Glutamatergic neuron (in vitro differentiated cells): Measurements from ENCODE around the gene H6PD. TPM values are rescaled to one million over a fixed set of nuclear protein-coding genes. Genes with fewer than 3 reads are reported as not detected.

Experiments
- DNase-seq: peaks from one replicate; pipeline ENCODE4 v3.0.0; 2022
- H3K27ac Mint-ChIP-seq: one replicate; pipeline ENCODE4 v1.8.0; 2020; ENCODE audit warnings: mild to moderate bottlenecking, mixed read lengths, inconsistent platforms; ENCODE audit not compliant: unreplicated experiment
- H3K27me3 Mint-ChIP-seq: one replicate; pipeline ENCODE4 v1.8.0; 2020; ENCODE audit warnings: mild to moderate bottlenecking, moderate library complexity, mixed read lengths, inconsistent platforms; ENCODE audit not compliant: unreplicated experiment
- H3K36me3 Mint-ChIP-seq: one replicate; pipeline ENCODE4 v1.8.0; 2020; ENCODE audit warnings: mild to moderate bottlenecking, mixed read lengths, inconsistent platforms; ENCODE audit not compliant: unreplicated experiment
- H3K4me1 Mint-ChIP-seq: one replicate; pipeline ENCODE4 v1.8.0; 2020; ENCODE audit warnings: mild to moderate bottlenecking, low read depth, mixed read lengths, inconsistent platforms; ENCODE audit not compliant: unreplicated experiment
- H3K4me3 Mint-ChIP-seq: one replicate; pipeline ENCODE4 v1.8.0; 2020; ENCODE audit warnings: mild to moderate bottlenecking, mixed read lengths, inconsistent platforms; ENCODE audit not compliant: unreplicated experiment
- H3K9me3 Mint-ChIP-seq: one replicate; pipeline ENCODE4 v1.8.0; 2020; ENCODE audit warnings: mild to moderate bottlenecking, moderate library complexity, mixed read lengths, inconsistent platforms; ENCODE audit not compliant: unreplicated experiment
- total RNA-seq: library from RNA; stranded (reverse); fragmentation: NEBNext Ultra II Directional; extraction: Animal tissue kit (Norgen Biotek cat#: 25700); gene quantifications from one replicate; pipeline ENCODE4 v1.2.1, GENCODE V29; 2021; ENCODE audit not compliant: unreplicated experiment
- TF ChIP-seq, protein P1 (sequence below): fragments of 200-600 bp; sonication (generic); IDR thresholded peaks from one replicate; pipeline ENCODE4 v1.5.0; 2021; ENCODE audit not compliant: partially characterized antibody, unreplicated experiment

The H6PD gene
- total RNA-seq, 1 donor from 2014 or later, result 5.0 TPM

DNA sequence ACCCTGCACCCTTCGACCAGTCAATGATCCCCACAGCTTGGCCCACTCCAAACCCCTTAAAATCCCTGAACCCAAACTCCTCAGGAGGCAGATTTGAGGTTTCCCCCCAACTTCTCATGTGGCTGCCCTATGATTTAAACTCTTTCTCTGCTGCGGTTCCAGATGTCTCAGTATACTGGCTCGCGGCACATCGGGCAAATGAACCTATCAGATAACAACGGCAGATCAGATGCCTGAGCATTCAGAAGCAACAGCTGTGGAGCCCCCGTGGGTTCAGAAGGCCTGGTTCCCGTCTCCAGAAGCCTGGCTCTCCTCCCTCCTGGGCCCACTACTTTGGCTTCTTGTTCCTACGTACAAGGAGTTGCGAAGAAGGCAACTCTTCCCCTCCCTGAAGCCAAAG lies 43.3 kb upstream of the H6PD start:
- no peak overlapping the region for H3K27ac Mint-ChIP-seq
- peaks cover 6% of the 10 kb centered on the region for H3K27me3 Mint-ChIP-seq
- peaks cover 7% of the 10 kb centered on the region for H3K36me3 Mint-ChIP-seq
- no peak for DNase-seq
- peaks cover 7% of the 10 kb centered on the region for H3K4me1 Mint-ChIP-seq
- no peak overlapping the region for H3K4me3 Mint-ChIP-seq
- TF ChIP-seq, protein P1, sequence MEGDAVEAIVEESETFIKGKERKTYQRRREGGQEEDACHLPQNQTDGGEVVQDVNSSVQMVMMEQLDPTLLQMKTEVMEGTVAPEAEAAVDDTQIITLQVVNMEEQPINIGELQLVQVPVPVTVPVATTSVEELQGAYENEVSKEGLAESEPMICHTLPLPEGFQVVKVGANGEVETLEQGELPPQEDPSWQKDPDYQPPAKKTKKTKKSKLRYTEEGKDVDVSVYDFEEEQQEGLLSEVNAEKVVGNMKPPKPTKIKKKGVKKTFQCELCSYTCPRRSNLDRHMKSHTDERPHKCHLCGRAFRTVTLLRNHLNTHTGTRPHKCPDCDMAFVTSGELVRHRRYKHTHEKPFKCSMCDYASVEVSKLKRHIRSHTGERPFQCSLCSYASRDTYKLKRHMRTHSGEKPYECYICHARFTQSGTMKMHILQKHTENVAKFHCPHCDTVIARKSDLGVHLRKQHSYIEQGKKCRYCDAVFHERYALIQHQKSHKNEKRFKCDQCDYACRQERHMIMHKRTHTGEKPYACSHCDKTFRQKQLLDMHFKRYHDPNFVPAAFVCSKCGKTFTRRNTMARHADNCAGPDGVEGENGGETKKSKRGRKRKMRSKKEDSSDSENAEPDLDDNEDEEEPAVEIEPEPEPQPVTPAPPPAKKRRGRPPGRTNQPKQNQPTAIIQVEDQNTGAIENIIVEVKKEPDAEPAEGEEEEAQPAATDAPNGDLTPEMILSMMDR, result no peak
- H3K9me3 Mint-ChIP-seq, result peaks cover 6% of the 10 kb centered on the region

DNA sequence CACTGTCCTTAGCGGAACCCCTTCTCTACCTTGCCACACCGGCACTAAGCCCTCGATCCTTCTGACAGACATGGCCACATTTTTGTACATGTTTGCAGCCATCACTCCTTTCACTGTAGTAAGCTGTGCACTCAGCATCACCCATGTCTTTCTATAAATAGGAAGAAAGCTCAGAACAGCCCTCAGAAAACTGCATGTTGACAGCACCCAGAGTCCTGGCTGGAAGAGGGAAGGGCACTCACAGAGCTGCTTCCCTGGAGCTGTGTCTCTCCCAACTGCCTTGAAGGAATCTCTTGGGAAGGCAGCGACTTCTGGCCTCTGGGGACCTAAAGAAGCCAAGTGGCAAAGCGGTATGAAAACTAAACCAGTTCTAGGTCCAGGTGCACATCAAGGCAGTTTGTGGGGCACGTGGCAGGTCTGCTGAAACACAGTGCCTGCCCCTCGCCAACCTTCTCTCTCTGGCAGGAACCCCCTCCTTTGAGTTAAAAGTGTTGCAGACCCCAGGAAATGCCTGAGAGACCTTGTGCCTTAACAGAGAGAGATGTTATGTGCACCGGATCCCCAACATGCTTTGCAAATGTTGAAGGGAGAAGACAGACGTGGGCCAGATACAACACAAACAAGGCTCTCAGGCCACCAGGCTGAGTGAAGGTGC lies 41.9 kb upstream of the H6PD start:
- DNase-seq, result no peak
- peaks cover 6% of the 10 kb centered on the region for H3K9me3 Mint-ChIP-seq
- no peak overlapping the region for H3K4me3 Mint-ChIP-seq
- peaks cover 13% of the 10 kb centered on the region for H3K4me1 Mint-ChIP-seq
- TF ChIP-seq, protein P1, result no peak
- no peak overlapping the region for H3K27ac Mint-ChIP-seq
- peaks cover 6% of the 10 kb centered on the region for H3K27me3 Mint-ChIP-seq
- peaks cover 7% of the 10 kb centered on the region for H3K36me3 Mint-ChIP-seq

DNA sequence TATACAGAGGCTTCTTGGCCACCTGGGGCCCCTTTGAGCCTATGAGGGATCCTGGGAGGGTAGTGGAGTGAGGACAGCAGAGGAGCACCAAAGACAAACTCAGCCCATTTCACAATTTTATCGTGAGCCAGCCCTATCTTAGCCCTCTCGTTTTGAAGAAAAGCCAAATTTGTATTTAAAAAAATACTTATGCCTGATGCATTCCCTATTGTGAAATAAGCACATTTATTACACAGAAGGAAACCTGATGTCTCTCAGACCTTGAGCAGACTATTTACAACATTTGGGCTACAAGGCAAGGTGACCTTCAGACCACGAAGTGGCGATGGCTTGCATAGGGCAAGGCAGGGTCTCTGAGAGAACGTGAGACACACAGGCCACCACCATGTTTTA lies 41.3 kb upstream of the H6PD start:
- Mint-ChIP-seq H3K9me3 (peaks cover 6% of the 10 kb centered on the region), H3K27ac (no peak overlapping the region), H3K4me1 (peaks cover 16% of the 10 kb centered on the region), H3K27me3 (peaks cover 6% of the 10 kb centered on the region), H3K4me3 (no peak overlapping the region), H3K36me3 (peaks cover 7% of the 10 kb centered on the region)
- TF ChIP-seq, protein P1, result no peak
- DNase-seq, result no peak

DNA sequence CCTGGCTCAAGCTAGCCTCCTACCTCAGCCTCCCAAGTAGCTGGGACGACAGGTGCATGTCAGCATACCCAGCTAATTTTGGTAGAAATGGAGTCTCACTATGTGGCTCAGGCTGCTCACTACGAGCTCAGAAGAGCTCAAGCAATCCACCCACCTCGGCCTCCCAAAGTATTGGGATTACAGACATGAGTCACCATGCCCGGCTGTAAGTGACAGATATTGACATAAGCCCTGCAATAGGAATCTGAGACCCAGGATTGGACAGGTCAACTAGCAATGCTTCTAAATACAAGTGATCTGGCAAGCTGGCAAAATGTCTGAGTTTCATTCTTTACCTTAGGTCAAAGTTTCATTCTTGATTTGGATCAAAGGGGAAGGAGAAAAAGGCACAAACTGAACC lies 40.5 kb upstream of the H6PD start:
- Mint-ChIP-seq H3K27me3 (peaks cover 8% of the 10 kb centered on the region), H3K27ac (no peak overlapping the region), H3K4me3 (no peak overlapping the region), H3K4me1 (peaks cover 14% of the 10 kb centered on the region), H3K9me3 (peaks cover 6% of the 10 kb centered on the region), H3K36me3 (peaks cover 7% of the 10 kb centered on the region)
- DNase-seq, result no peak
- TF ChIP-seq, protein P1, result no peak

DNA sequence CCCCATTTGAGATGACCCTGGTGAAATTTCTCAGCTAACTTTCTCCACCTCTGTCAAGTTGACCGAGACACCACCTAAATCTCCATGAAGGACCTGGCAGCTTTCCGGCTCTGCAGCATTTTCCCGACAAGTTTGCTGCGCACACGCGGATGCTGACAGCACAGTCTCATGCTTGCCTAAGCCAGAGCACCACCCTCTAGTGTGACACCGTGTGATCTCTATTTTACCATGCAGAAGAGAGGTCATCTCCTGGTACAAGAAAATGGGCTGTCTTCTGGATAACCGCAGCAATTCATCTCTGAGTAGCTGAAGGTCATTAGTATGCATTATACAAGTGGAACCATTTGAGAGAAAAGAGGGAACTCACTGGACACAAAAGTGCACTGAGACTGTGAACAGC lies 38.9 kb upstream of the H6PD start:
- Mint-ChIP-seq H3K4me1 (peaks cover 15% of the 10 kb centered on the region), H3K27me3 (peaks cover 7% of the 10 kb centered on the region), H3K36me3 (peaks cover 6% of the 10 kb centered on the region), H3K27ac (no peak overlapping the region), H3K9me3 (peaks cover 6% of the 10 kb centered on the region), H3K4me3 (no peak overlapping the region)
- DNase-seq, result no peak
- TF ChIP-seq, protein P1, result no peak
